HG03571 (cell line): ENCODE data around the gene SH3BGRL2.
A peak's percentile ranks its signal among the peaks of the same experiment; 100 is the strongest.

ENCODE experiments used
- ATAC-seq: cut with Tn5 transposase; IDR thresholded peaks from one replicate; pipeline ENCODE4 v1.9.1; 2021; ENCODE audit not compliant: unreplicated experiment

SH3BGRL2 gene

GRCh38 chr6:79630883-79631692 lies at the start of gene SH3BGRL2:
Gene SH3BGRL2 (plus strand): TSS chr6:79631329. CDS start chr6:79631462, 133 bp downstream.
- peak; percentile 60 for ATAC-seq

DNA sequence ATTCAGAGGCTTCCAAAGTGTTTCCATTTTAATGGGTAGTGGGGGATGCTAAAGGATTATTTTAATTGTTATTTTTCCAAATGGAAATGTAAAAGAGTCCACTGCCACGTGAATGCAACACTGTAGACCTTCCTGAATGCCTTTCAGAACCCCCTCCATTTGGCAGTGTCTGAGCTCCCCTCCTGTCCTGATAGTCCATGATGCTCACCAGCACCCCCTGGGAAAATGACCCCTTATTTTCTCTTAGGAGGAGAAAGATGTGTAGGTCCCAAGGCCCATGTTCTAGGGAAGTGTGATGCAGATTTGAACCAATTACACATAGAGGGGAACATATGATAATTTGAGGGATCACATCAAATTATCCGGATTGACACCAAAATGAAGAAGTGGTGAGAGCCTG lies 46.8 kb upstream of the SH3BGRL2 start:
- ATAC-seq: no peak

- ATAC-seq: no peak
Measured at GRCh38 chr6:79586548-79586947, 44.6 kb upstream of the SH3BGRL2 start.

- ATAC-seq: no peak
Measured at GRCh38 chr6:79589701-79590100, 41.4 kb upstream of the SH3BGRL2 start.

DNA sequence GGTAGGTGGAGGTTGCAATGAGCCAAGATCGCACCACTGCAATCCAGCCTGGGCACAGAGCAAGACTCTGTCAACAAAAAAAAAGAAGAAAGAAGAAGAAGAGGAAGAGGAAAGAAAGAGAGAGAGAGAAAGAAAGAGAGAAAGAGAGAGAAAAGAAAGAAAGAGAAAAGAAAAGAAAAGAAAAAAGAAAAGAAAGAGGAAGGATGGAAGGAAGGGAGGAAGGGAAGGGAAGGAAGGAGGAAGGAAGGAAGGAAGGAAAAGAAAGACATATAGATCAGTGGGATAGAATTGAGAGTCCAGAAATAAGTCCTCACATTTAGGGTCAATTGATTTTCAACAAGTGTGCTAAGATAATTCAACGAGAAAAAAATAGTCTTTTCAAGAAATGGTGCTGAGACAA lies 34.0 kb upstream of the SH3BGRL2 start:
- no peak for ATAC-seq

DNA sequence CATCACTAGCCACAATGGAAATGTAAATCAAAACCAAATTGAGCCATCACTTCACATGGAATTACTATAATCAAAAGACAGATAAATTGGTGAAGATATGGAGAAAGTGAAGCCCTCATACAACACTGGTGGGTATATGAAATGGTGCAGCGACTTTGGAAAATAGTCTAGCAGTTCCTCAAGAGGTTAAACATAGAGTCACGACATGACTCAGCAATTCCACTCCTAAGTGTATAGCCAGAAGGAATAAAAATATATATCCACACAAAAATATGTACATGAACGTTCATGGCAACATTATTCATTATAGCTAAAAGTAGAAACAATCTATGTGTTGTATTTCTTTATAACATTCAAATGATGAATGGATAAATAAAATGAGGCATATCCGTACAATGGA lies 33.1 kb upstream of the SH3BGRL2 start:
- ATAC-seq: no peak

DNA sequence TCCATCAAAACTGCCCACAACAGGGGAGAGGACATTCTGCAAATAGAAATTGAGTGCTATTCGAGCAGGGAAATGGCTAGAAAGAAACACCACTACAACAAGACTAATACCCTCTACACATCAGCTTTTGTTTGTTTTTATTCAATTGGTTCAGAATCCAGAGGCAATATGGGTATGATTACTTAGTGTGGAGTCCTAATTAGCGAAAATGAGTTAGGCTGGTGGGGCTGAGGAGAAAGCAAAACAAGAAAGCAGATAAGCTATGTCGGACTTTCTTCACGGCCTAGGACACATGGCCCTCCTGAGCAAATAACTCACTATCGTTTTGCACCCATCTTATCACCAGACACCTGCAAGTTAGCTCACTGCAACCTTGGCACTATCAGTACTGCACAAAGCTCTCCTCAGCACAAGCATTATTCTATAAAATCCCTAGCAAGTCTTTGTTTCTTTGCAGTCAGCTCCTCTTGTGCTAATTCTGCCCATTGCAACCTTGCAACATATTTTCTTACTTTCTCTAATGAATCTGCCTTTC lies 31.3 kb upstream of the SH3BGRL2 start:
- ATAC-seq: no peak

DNA sequence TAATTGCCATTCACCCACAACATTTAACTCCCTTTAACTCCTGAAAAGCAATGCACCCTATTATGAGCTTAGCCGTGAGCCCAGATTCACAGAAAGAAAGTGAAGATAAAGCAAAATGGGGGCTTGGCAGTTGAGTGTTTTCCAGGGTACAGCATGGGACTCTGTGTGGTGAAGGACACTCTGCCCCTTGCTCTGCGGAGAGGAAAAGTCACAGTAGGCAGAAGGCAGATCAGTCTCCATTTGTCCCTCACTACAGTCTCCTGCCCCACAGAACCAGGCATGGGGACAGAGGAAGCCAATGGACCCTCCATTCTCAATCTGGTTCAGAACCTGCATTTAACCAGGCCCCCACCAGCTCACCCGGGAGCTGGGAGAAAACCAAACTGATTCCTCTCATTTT lies 30.8 kb upstream of the SH3BGRL2 start:
- no peak for ATAC-seq

DNA sequence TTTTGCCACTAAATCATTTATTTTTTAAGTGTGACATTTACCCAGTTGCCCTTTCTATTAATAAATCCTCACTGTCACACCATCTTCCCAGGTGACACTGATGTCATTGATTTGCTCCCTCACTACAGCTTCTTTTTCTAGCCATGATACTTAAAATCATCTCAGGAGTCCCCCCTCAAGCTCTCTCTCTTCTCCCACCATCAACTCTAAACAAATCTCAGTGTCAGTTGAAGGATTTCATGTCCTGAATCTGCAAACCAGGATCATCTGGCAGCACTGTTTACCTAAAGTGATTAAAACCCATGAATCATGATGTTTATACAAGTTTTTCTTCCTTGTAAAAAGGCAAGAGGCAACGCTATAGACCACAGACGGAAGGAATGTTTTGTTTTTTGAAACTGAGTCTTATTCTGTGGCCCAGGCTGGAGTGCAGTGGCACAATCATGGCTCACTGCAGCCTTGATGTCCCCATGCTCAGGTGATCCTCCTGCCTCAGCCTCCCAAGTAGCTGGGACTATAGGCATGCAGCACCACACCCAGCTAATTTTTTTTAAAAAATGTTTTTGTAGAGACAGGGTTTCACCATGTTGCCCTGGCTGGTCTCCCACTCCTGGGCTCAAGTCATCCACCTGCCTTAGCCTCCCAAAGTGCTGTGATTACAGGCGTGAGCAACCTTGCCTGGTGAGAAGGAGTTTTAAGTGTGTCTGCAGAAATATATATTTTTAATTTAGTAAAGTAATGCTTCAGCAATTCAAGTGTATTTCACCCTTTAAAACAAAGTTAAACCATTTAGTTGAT lies 30.1 kb upstream of the SH3BGRL2 start:
- no peak for ATAC-seq

GRCh38 chr6:79602859-79603258 lies 28.3 kb upstream of the SH3BGRL2 start:
- no peak for ATAC-seq

GRCh38 chr6:79604583-79605037 lies 26.5 kb upstream of the SH3BGRL2 start:
- no peak for ATAC-seq

DNA sequence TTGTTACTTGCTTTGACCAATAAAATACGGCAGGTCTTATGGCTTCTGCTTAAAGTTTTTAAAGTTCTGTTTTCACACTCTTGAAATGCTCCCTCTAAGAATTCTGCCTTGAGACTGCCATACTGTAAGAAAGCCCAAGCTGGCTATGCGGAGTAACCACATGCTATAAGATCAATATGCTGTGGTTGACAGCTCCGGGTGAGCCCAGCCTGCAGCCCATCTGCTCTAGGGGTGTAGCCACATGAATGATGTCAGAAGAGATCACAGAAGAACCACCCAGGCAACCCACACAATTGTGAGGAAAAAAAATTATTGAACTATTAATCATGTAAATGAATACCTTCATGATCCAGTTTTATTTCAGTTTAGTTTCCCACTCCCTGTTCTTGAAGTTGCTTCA lies 26.1 kb upstream of the SH3BGRL2 start:
- no peak for ATAC-seq

DNA sequence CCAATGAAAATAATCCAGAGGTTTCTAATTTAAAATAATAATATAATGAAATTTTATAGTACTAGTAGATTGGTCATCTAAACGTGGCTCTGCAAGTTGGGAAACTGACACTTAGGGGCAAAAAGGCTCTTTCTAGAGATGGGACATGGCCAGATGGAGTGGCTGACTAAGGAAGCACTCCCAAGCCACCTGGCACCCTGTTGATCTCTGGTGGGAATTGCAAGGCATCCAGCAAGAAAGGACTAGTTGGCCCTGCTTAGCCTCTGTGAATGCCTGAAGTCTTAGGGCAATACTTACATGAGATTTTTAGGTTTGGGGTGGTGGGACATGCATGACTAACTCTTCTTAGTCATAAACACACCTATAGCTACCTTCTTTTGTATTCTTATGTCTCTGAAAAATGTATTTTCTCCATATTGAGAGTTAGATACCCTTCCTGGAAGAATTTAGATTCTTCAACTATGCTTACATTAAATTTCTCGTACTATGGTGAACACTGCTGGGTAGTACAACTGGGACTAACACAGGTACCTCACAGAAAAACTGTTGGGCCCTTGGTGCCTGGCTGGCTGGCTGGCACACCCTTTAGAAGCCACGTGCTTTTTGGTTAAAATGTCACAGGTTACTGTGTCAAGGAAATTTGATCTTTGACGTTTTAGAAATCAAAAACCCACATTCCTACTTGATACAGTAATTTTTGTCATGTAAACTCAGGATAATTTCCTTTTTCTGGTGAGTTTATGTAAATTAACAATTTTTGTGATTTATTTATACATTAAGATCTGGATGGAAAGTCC lies 25.0 kb upstream of the SH3BGRL2 start:
- ATAC-seq: no peak

DNA sequence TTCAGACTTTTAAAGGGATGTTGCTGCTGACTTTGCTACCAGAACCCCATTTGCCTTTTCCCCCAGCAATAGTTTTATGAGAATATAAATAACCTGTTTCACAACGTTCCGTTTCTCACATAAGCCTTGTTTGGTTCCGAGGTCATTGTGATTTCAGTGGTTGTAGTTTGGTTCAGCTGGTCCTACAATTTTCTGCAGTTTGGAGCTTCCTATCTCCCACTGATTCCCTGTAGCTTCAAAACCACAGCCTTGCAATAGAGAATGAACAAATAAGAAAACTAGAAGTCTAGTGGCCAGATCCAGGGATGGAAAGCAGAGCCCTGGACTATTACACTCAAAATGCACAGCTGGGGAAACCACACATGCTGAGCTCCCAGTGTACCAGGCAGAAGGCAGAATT lies 24.1 kb upstream of the SH3BGRL2 start:
- ATAC-seq: no peak

- no peak for ATAC-seq
Measured at GRCh38 chr6:79608334-79609224, 22.6 kb upstream of the SH3BGRL2 start.

- no peak for ATAC-seq
Measured at GRCh38 chr6:79609225-79609595, 21.9 kb upstream of the SH3BGRL2 start.

DNA sequence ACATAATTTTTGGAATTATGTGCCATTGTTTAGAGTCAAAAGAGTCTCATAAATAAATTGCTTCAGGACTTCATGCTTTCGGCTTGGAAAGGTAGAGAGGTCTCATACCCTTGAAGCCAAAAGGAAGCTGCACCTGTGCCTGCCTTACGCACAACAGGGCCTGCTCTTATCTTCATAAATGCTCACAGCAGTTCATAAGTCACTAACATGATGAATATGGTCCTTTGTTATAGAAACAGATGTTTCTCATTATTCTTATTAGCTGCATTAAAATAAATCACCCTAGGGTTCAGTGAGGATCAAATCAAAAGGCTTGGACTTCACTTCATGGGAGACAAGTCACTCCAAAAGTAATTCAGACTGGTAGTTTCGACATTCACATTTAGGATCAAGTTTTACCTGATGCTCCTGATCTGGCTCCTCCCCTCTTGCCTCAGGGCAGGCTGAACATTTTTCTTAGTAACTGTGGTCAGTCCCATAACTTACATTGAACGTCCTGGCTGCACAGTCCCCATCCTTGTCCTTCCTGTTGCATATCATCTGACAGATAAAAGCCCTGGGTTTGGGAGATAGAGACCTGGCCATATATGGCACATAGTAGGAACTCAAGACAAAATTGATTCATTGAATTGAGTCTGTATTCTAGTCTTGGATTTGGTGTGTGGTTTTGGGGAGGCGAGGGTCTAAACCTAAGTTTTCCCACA lies 20.7 kb upstream of the SH3BGRL2 start:
- no peak for ATAC-seq

DNA sequence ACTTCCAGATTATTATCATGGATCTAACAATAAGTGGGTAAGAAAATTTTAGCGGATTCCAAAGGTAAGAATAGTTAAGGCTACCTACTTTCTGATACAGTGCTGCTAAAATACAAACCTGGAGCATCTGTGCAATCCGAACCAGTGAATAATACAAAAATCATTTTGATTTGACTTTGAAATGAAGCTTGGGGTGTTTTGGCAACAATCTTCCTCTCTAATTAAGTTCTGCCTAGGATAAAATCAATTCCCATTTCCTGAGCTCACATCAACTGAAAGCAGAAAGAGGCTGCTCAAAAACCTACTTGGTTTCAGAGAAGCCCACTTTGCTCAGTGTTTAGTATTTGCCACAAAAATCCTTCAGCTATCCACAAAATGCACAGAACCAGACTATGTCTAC lies 18.7 kb upstream of the SH3BGRL2 start:
- ATAC-seq: no peak

- no peak for ATAC-seq
Measured at GRCh38 chr6:79612918-79613317, 18.2 kb upstream of the SH3BGRL2 start.

GRCh38 chr6:79613912-79614311 lies 17.2 kb upstream of the SH3BGRL2 start:
- no peak for ATAC-seq
